Kidney tubule cell (primary cell): ENCODE data around the gene KISS1R.
A peak's percentile ranks its signal among the peaks of the same experiment; 100 is the strongest.
"Not testable (repeated sequence)": the region's sequence is repeated elsewhere in the genome, so short reads cannot be mapped to it uniquely, and the experiment has no call there.

Experiments
- DNase-seq: peaks from one replicate; pipeline ENCODE4 v3.0.0-alpha.2; 2018; ENCODE audit warnings: low spot score

The KISS1R gene

DNA sequence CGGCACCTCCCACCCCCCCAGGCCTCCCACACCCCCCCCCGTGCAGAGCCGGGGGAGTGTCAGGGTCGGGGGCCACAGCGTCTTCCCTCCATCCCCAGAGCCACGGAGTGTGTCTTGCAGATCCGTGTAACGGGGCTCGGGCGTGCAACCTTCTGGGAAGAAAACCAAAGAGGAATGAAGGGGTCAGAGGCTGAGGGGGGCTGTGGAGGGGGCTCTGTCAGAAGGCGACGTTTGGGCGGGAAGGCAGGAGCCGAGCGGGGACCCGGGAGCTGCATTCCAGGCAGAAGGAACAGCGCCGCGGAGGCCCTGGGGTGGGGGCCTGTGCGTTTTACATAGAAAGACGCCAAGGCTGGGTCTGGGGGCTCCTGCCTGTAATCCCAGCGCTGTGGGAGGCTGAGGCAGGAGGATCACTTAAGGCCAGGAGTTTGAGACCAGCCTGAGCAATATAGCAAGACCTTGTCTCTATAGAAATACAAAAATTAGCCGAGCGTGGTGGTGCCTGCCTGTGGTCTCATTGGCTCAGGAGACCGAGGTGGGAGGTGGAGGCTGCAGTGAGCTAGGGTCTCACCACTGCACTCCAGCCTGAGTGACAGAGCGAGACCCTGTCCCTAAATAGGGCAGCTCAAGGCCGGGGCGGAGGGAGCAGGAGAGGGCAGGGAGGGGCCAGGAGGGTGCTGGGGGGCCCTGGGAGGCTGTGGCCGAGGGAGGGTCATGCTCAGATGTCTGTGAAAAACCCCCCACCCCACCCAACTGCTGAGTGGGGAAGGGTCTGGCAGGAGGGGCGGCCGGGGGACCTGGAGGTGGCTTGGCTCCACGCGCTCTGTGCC is 36.5 kb downstream of the KISS1R start:
- DNase-seq: no peak

GRCh38 chr19:954272-954671 is 37.1 kb downstream of the KISS1R start:
- DNase-seq: no peak

GRCh38 chr19:954672-955494 is 37.8 kb downstream of the KISS1R start:
- no peak for DNase-seq

- DNase-seq: peak; percentile 42
Measured at GRCh38 chr19:955803-956765, 39.0 kb downstream of the KISS1R start.

- peak; percentile 72 for DNase-seq
Measured at GRCh38 chr19:956766-957440, 39.8 kb downstream of the KISS1R start.

- DNase-seq: not testable (repeated sequence)
Measured at GRCh38 chr19:957578-957977, 40.4 kb downstream of the KISS1R start.

GRCh38 chr19:958967-959855 is 42.1 kb downstream of the KISS1R start:
- DNase-seq: peak; percentile 34

- DNase-seq: no peak
Measured at GRCh38 chr19:960020-960419, 42.9 kb downstream of the KISS1R start.

GRCh38 chr19:960601-960938 is 43.4 kb downstream of the KISS1R start:
- no peak for DNase-seq

DNA sequence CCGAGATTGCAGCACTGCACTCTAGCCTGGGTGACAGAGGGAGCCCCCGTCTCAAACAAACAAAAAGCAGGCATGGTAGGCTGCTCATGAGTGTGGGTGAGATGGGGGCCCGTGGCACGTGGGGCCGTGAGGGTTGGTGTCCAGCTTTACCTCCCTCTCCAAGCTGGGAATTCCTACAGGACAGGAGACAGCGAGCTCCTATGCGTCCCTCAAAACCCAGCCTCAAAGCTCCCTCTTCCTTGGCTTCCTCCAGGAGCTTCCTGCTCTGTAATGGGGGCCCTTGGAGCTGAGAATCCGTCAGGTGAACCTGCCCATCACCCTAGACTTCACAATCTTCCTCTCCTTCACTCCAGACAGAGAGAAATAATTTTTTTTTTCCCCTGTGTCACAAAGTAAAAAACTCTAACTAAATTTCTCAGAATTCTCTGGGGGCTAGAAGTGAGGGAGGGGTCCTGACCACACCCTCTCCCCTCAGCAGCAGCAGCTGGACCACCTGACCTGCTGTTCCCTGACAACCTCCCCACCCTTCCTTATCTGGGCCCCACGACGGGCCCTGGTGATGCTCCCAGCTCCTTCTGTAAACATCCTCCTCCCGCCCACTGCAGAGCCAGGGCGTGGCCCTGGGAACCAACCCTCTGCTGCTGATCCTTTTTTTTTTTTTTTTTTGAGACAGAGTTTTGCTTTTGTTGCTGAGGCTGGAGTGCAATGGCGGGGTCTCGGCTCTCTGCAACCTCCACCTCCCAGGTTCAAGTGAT is 44.9 kb downstream of the KISS1R start:
- DNase-seq: no peak

GRCh38 chr19:962683-963400 is 45.7 kb downstream of the KISS1R start:
- DNase-seq: no peak

GRCh38 chr19:963486-963951 is 46.4 kb downstream of the KISS1R start:
- DNase-seq: no peak

GRCh38 chr19:964116-964520 is 47.0 kb downstream of the KISS1R start:
- DNase-seq: no peak

- no peak for DNase-seq
Measured at GRCh38 chr19:964761-965694, 47.9 kb downstream of the KISS1R start.

- no peak for DNase-seq
Measured at GRCh38 chr19:966485-967088, 49.5 kb downstream of the KISS1R start.
